K562 (cell line): ENCODE results near the gene ABLIM1. TPM values are rescaled to one million over a fixed set of nuclear protein-coding genes. Genes with fewer than 3 reads are reported as not detected.

ENCODE experiments used
- ATAC-seq: fragments of 200-7000 bp; cut with Tn5 transposase; 3 replicates; pipeline ENCODE4 v1.9.1; 2020; ENCODE audit warnings: moderate library complexity
- BruUV-seq: library from RNA; stranded (reverse); fragments of 400-500 nt; replicated peaks from 2 replicates; lab custom pipeline; 2021; lab: Mats Ljungman, UMichigan
- CTCF ChIA-PET: fragments of 300-600 bp; formaldehyde crosslinking; extraction: SDS; loops from one replicate; lab custom pipeline; 2021; ENCODE audit warnings: low intra/inter-chr PET ratio; lab: Yijun Ruan, JAX
- POLR2A ChIA-PET: fragments of 300-600, 350-650 bp; sonication (Branson Sonifier 250); formaldehyde crosslinking; extraction: SDS; loops from one replicate; lab custom pipeline; 2021; ENCODE audit warnings: antibody characterized with exemption, inconsistent platforms; lab: Yijun Ruan, JAX
- DNase-seq, 4 experiments: peaks; one replicate each; pipeline versions ENCODE4 v3.0.0 to v3.0.0-alpha.2; 2011 to 2018; ENCODE audit warnings: low spot score in 3 of 4, mixed read lengths in 3 of 4; ENCODE audit errors: extremely low read depth in 1 of 4
- FAIRE-seq: peaks from 2 replicates; lab custom pipeline; 2011; peaks lifted over from hg19 to GRCh38; lab: Jason Lieb, UNC
- H2AFZ ChIP-seq: 2 replicates; pipeline ENCODE4 v1.6.0; 2011; ENCODE audit warnings: low read depth, low read length, control low read depth, inconsistent platforms
- H3K27ac ChIP-seq: fragments of 200-600 bp; 3 replicates; pipeline ENCODE4 v1.8.0; 2011; ENCODE audit warnings: low read depth, mild to moderate bottlenecking, control low read depth, inconsistent platforms, low read length, moderate library complexity, mixed read lengths; ENCODE audit errors: extremely low read depth
- H3K27me3 ChIP-seq, 2 experiments: fragments of 300-600 bp in 1 of 2; 2 replicates in 1 of 2; 3 replicates in 1 of 2; pipeline versions ENCODE4 v1.6.0 to v1.8.0; 2011; ENCODE audit warnings: inconsistent platforms in 2 of 2, low read length in 2 of 2, mild to moderate bottlenecking in 1 of 2, mixed read lengths in 1 of 2, moderate library complexity in 1 of 2; ENCODE audit not compliant: control insufficient read depth in 2 of 2, insufficient read depth in 2 of 2
- H3K36me3 ChIP-seq: fragments of 300-600 bp; 3 replicates; pipeline ENCODE4 v1.8.0; 2011; ENCODE audit warnings: mild to moderate bottlenecking, low read length, inconsistent platforms; ENCODE audit not compliant: control insufficient read depth, insufficient read depth
- H3K4me1 ChIP-seq, 2 experiments: fragments of 200-600 bp in 1 of 2; replicated peaks in 1 of 2; 2 replicates in 1 of 2; 3 replicates in 1 of 2; pipeline versions ENCODE4 v1.5.1 to v1.8.0; 2011; ENCODE audit warnings: inconsistent platforms in 2 of 2, low read length in 2 of 2, mild to moderate bottlenecking in 1 of 2, mixed read lengths in 1 of 2, moderate library complexity in 1 of 2; ENCODE audit not compliant: control insufficient read depth in 2 of 2, insufficient read depth in 2 of 2
- H3K4me2 ChIP-seq: 2 replicates; pipeline ENCODE4 v1.6.1; 2011; ENCODE audit warnings: low read length, control low read depth, inconsistent platforms, mixed read lengths; ENCODE audit not compliant: insufficient read depth
- H3K4me3 ChIP-seq: fragments of 200-600 bp; sonication (generic), shearing (Covaris generic); 2 replicates; pipeline ENCODE4 v1.5.1; 2016; ENCODE audit warnings: control low read depth, inconsistent platforms
- H3K79me2 ChIP-seq: fragments of 200-600 bp; 3 replicates; pipeline ENCODE4 v1.8.0; 2011; ENCODE audit warnings: low read length, inconsistent platforms; ENCODE audit not compliant: control insufficient read depth, insufficient read depth
- H3K9ac ChIP-seq, 2 experiments: 2 replicates each; pipeline versions ENCODE4 v1.6.0 to v1.6.1; 2011; ENCODE audit warnings: low read depth in 2 of 2, low read length in 2 of 2, control low read depth in 1 of 2, inconsistent platforms in 1 of 2, mild to moderate bottlenecking in 1 of 2, mixed read lengths in 1 of 2; ENCODE audit not compliant: insufficient read depth in 1 of 2
- H3K9me1 ChIP-seq: one replicate; pipeline ENCODE4 v1.6.0; 2011; ENCODE audit warnings: inconsistent platforms, mild to moderate bottlenecking, low read length, moderate library complexity; ENCODE audit not compliant: control insufficient read depth, insufficient read depth
- H3K9me3 ChIP-seq: replicated peaks from 2 replicates; pipeline ENCODE4 v1.5.1; 2011; ENCODE audit warnings: low read depth, low read length, inconsistent platforms; ENCODE audit not compliant: control insufficient read depth, insufficient read depth
- H4K20me1 ChIP-seq: replicated peaks from 2 replicates; pipeline ENCODE4 v1.6.1; 2011; ENCODE audit warnings: low read length, inconsistent platforms, mixed read lengths; ENCODE audit not compliant: control insufficient read depth, insufficient read depth
- CREB1 ChIP-seq, 2 experiments: sonication (generic) in 1 of 2; formaldehyde crosslinking in 1 of 2; IDR thresholded peaks; 2 replicates each; pipeline versions ENCODE4 v1.6.1 to v1.8.0; 2012 to 2022; ENCODE audit warnings: inconsistent platforms in 1 of 2, mild to moderate bottlenecking in 1 of 2, missing genetic modification reagents in 1 of 2, moderate library complexity in 1 of 2
- ETV1 ChIP-seq: fragments of 450-650 bp; conservative IDR thresholded peaks from 2 replicates; pipeline ENCODE4 v1.6.1; 2016; ENCODE audit warnings: missing genetic modification characterization, control low read depth, low read depth, missing compliant biosample characterization
- FOXP1 ChIP-seq: sonication (generic); formaldehyde crosslinking; IDR thresholded peaks from 2 replicates; pipeline ENCODE4 v1.8.0; 2022; ENCODE audit warnings: mild to moderate bottlenecking, missing genetic modification reagents
- KDM1A ChIP-seq, 2 experiments: fragments of 450-650 bp; IDR thresholded peaks; 2 replicates each; pipeline ENCODE4 v1.6.1; 2016; ENCODE audit warnings: mild to moderate bottlenecking in 2 of 2
- KHSRP ChIP-seq: fragments of 450-650 bp; IDR thresholded peaks from 2 replicates; pipeline ENCODE4 v1.6.1; 2017
- MED1 ChIP-seq: sonication (generic); formaldehyde crosslinking; IDR thresholded peaks from 2 replicates; pipeline ENCODE4 v1.8.1; 2023; ENCODE audit warnings: missing genetic modification reagents, borderline replicate concordance
- MYNN ChIP-seq, 2 experiments: sonication (generic); formaldehyde crosslinking in 1 of 2; IDR thresholded peaks; 2 replicates each; pipeline versions ENCODE4 v1.5.0 to v1.6.1; 2016 to 2020; ENCODE audit warnings: antibody characterized with exemption in 1 of 2, missing genetic modification reagents in 1 of 2
- RBFOX2 ChIP-seq: fragments of 200-400 bp; formaldehyde crosslinking; IDR thresholded peaks from 2 replicates; pipeline ENCODE4 v1.6.1; 2017; ENCODE audit warnings: low read depth, mild to moderate bottlenecking, low read length, moderate library complexity
- ZFP30 ChIP-seq: fragments of 250-450 bp; sonication (Bioruptor Pico); IDR thresholded peaks from 2 replicates; pipeline ENCODE4 v1.8.0; 2022; ENCODE audit warnings: moderate library complexity, mild to moderate bottlenecking, inconsistent platforms, borderline replicate concordance
- ZNF347 ChIP-seq: fragments of 450-650 bp; formaldehyde crosslinking; IDR thresholded peaks from 2 replicates; pipeline ENCODE4 v1.4.0; 2020; ENCODE audit warnings: low read depth, mild to moderate bottlenecking, moderate library complexity
- WGBS: fragments of 100-300 bp; shearing (Covaris generic); methylation state at CpG from one replicate; pipeline ENCODE4 v1.1.6; 2016; ENCODE audit warnings: low coverage, mixed read lengths; ENCODE audit not compliant: insufficient coverage; ENCODE audit errors: missing lambda C conversion rate; 5-methylcytosine and 5-hydroxymethylcytosine counted together
- in situ Hi-C: fragments of 300-500 bp; cut with MboI; formaldehyde crosslinking; loops from 4 replicates; pipeline ENCODE4 v1.15.0; 2018; ENCODE audit warnings: inconsistent platforms, mixed read lengths
- intact Hi-C: fragments of 100-400 bp; cut with micrococcal nuclease; formaldehyde crosslinking; loops from 2 replicates; pipeline ENCODE4 v1.14.2; 2022
- polyA plus RNA-seq, 8 experiments: library from polyadenylated mRNA; depleted of rRNA in 4 of 8; stranded (reverse) in 5 of 8; unstranded in 3 of 8; fragments of >200 nt; fragmentation: Nextera tagmentation in 2 of 8; fragmentation: Illumina TruSeq in 1 of 8; extraction: Ambion mirVana in 2 of 8; extraction: Trizol in 1 of 8; gene quantifications; 2 replicates each; pipeline versions ENCODE4 v1.2.1 to v1.2.3, GENCODE V29; 2011 to 2014; ENCODE audit warnings: inconsistent platforms in 1 of 8, missing spikeins in 1 of 8
- total RNA-seq, 7 experiments: library from RNA; depleted of rRNA in 6 of 7; stranded (reverse); fragments of >200 nt in 6 of 7; fragmentation: Illumina TruSeq in 2 of 7; extraction: Trizol in 2 of 7; gene quantifications; 2 replicates each; pipeline versions ENCODE4 v1.2.1 to v1.2.3, GENCODE V29; 2011 to 2021; ENCODE audit warnings: low replicate concordance in 1 of 7
- TF ChIP-seq, protein P1 (sequence below): sonication (generic); formaldehyde crosslinking; IDR thresholded peaks from 2 replicates; pipeline ENCODE4 v1.8.0; 2022; ENCODE audit warnings: missing genetic modification reagents, mild to moderate bottlenecking, borderline replicate concordance
- TF ChIP-seq, protein P2 (sequence below): fragments of 450-650 bp; IDR thresholded peaks from 2 replicates; pipeline ENCODE4 v1.7.0; 2016; ENCODE audit warnings: borderline replicate concordance
- TF ChIP-seq, protein P3 (sequence below): fragments of 250-450 bp; sonication (Bioruptor Pico); IDR thresholded peaks from 2 replicates; pipeline ENCODE4 v1.5.0; 2021

ABLIM1 gene
- total and polyA plus RNA-seq, 9 of the 15 experiments (the other 6 are each of a cell fraction or from before 2014, with no cell fraction given), result 0.07 to 0.49 (median 0.14) TPM; not detected in 6

DNA sequence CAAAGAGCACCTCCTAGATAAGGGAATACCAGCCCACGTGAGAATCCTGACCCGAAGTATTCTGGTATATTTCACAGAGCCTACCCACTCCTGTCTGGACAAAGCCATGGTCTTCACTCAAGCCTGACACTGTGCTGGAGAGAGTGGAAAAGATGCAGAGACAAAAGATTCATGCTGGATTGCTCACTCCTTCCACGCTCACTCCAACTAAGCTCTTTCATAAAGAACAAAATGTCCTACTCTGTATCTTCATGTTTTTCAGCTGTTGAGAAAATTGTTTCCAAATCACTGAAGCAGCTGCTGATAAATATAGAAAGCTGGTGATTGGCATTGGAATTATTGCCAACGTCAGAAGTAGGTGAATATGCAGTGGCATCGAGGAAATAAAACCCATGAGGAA, 106.0 kb downstream of the ABLIM1 start:
- POLR2A ChIA-PET, result no interaction called here

DNA sequence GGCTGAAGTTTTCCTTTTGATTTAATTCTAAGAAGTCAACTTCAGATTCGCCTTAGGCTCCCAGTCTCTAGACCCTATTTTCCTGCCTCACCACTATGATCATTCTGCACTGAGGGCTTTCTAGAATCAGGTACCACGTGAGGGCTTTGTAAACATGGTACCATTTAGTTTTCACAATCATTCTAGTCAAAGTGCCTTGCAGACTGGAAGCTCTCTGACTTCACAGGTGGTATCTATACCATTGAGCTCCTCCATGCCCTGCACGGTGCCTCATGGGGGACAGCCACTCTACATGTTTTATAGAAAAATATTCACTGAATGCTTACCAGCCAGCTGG, 106.5 kb downstream of the ABLIM1 start:
- Histone ChIP-seq H3K27ac (no peak overlapping the region), H3K4me2 (no peak overlapping the region), H3K4me3 (no peak overlapping the region), H4K20me1 (no peaks in the 10 kb centered on the region), H3K9ac (no peak overlapping the region), H3K4me1 (no peaks in the 10 kb centered on the region), H3K9me1 (no peaks in the 10 kb centered on the region), H2AFZ (no peak overlapping the region), H3K79me2 (no peaks in the 10 kb centered on the region), H3K9me3 (no peaks in the 10 kb centered on the region), H3K27me3 (no peaks in the 10 kb centered on the region), H3K36me3 (no peaks in the 10 kb centered on the region)
- BruUV-seq, result no TSS peak
- no peak for ATAC-seq
- POLR2A ChIA-PET, result no interaction called here
- no peak for DNase-seq
- no peak for FAIRE-seq
- in situ Hi-C loops, result no loop called here
- CTCF ChIA-PET, result no interaction called here
- intact Hi-C loops, result loop anchor here (2.0 to 5.0 kb wide), 3 partner anchors 141 to 579 kb away; no protein-coding TSS in a partner anchor
- 3% methylated on average over 3 of the region's 3 CpGs for WGBS
- no peak for TF ChIP-seq ZFP30 (CRISPR knock-in tag)
- no peak for TF ChIP-seq ZNF347
- no peak for TF ChIP-seq KHSRP
- TF ChIP-seq, protein P1, sequence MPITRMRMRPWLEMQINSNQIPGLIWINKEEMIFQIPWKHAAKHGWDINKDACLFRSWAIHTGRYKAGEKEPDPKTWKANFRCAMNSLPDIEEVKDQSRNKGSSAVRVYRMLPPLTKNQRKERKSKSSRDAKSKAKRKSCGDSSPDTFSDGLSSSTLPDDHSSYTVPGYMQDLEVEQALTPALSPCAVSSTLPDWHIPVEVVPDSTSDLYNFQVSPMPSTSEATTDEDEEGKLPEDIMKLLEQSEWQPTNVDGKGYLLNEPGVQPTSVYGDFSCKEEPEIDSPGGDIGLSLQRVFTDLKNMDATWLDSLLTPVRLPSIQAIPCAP (CRISPR knock-in tag), result no peak
- TF ChIP-seq MYNN (IDR thresholded peaks at IDR 0.05), result no peak
- no peak for TF ChIP-seq MYNN (CRISPR knock-in tag; IDR thresholded peaks at IDR 0.05)
- TF ChIP-seq CREB1 (IDR thresholded peaks at IDR 0.05), result no peak
- no peak for TF ChIP-seq CREB1 (CRISPR knock-in tag; IDR thresholded peaks at IDR 0.05)
- TF ChIP-seq, protein P2, sequence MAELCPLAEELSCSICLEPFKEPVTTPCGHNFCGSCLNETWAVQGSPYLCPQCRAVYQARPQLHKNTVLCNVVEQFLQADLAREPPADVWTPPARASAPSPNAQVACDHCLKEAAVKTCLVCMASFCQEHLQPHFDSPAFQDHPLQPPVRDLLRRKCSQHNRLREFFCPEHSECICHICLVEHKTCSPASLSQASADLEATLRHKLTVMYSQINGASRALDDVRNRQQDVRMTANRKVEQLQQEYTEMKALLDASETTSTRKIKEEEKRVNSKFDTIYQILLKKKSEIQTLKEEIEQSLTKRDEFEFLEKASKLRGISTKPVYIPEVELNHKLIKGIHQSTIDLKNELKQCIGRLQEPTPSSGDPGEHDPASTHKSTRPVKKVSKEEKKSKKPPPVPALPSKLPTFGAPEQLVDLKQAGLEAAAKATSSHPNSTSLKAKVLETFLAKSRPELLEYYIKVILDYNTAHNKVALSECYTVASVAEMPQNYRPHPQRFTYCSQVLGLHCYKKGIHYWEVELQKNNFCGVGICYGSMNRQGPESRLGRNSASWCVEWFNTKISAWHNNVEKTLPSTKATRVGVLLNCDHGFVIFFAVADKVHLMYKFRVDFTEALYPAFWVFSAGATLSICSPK, result no peak
- TF ChIP-seq RBFOX2, result no peak

More for the DNA sequence above, 106.0 kb downstream of the ABLIM1 start:
- BruUV-seq, result no TSS peak
- no peak for DNase-seq
- CTCF ChIA-PET, result no interaction called here
- Histone ChIP-seq H3K9me1 (no peaks in the 10 kb centered on the region), H3K9me3 (no peaks in the 10 kb centered on the region), H3K36me3 (no peaks in the 10 kb centered on the region), H3K9ac (no peak overlapping the region), H3K79me2 (no peaks in the 10 kb centered on the region), H4K20me1 (no peaks in the 10 kb centered on the region), H3K27ac (no peak overlapping the region), H3K4me1 (no peaks in the 10 kb centered on the region), H3K4me3 (no peak overlapping the region), H2AFZ (no peak overlapping the region), H3K27me3 (no peaks in the 10 kb centered on the region), H3K4me2 (no peak overlapping the region)
- no peak for ATAC-seq
- 0% methylated on average over 5 of the region's 5 CpGs for WGBS
- in situ Hi-C loops, result no loop called here
- intact Hi-C loops, result loop anchor here (5.0 kb wide), 2 partner anchors 140 to 325 kb away; no protein-coding TSS in a partner anchor
- no peak for FAIRE-seq
- TF ChIP-seq MED1 (CRISPR knock-in tag) (no peak), FOXP1 (CRISPR knock-in tag) (no peak), ETV1 (tag) (no peak), KDM1A (IDR thresholded peaks at IDR 0.05) (no peak)
- TF ChIP-seq, protein P3, sequence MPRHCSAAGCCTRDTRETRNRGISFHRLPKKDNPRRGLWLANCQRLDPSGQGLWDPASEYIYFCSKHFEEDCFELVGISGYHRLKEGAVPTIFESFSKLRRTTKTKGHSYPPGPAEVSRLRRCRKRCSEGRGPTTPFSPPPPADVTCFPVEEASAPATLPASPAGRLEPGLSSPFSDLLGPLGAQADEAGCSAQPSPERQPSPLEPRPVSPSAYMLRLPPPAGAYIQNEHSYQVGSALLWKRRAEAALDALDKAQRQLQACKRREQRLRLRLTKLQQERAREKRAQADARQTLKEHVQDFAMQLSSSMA, result no peak
